Bronchial epithelial cell (primary cell): Measurements from ENCODE around the gene KRTAP29-1. TPM values are rescaled to one million over a fixed set of nuclear protein-coding genes. Genes with fewer than 3 reads are reported as not detected.
A peak's percentile ranks its signal among the peaks of the same experiment; 100 is the strongest.

ENCODE experiments used
- DNase-seq: peaks from one replicate; pipeline ENCODE4 v3.0.0-alpha.2; 2010; ENCODE audit warnings: low read depth
- FAIRE-seq: peaks from 2 replicates; lab custom pipeline; 2011; peaks lifted over from hg19 to GRCh38; lab: Jason Lieb, UNC
- H3K27me3 ChIP-seq: 2 replicates; pipeline ENCODE4 v1.5.1; 2011; ENCODE audit warnings: low read length; ENCODE audit not compliant: control insufficient read depth, insufficient read depth
- H3K36me3 ChIP-seq: 2 replicates; pipeline ENCODE4 v1.5.1; 2011; ENCODE audit warnings: low read length; ENCODE audit not compliant: control insufficient read depth, insufficient read depth
- H3K4me3 ChIP-seq: 2 replicates; pipeline ENCODE4 v1.5.1; 2011; ENCODE audit warnings: mild to moderate bottlenecking, low read depth, low read length, control low read depth
- CTCF ChIP-seq: IDR thresholded peaks from 2 replicates; pipeline ENCODE4 v1.5.1; 2011; ENCODE audit warnings: mild to moderate bottlenecking, moderate library complexity, low read length, control low read depth, inconsistent platforms; ENCODE audit not compliant: insufficient read depth, severe bottlenecking
- total RNA-seq: library from RNA; depleted of rRNA; stranded (reverse); fragments of >200 nt; gene quantifications from 2 replicates; pipeline ENCODE4 v1.2.1, GENCODE V29; 2014

Gene KRTAP29-1
- total RNA-seq, 1 donor from 2014 or later = not detected

DNA sequence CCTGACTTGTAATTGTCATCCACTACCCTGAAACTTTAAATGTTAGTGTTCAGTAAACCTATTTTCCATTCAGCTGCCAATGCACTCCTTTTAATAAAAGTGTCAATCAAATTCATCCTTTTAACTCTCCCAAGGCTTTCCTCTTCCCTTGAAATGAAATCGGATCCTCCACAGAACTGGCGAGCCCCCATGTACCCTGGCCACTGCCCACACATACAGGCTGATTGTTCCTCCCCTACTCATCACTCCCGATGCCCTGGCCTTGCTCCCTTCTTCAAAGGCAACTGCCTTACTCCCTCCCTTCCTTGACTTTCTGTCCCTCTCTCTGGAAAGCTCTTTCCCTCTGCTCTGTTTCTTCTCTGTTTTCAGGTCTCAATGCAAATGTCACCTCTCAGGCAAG is 40.4 kb upstream of the KRTAP29-1 start:
- H3K27me3 ChIP-seq = no peaks in the 10 kb centered on the region
- no peaks in the 10 kb centered on the region for H3K36me3 ChIP-seq
- FAIRE-seq (no peak), DNase-seq (no peak)
- TF ChIP-seq CTCF = no peak
- no peak overlapping the region for H3K4me3 ChIP-seq

- Histone ChIP-seq H3K4me3 (no peak overlapping the region), H3K36me3 (no peaks in the 10 kb centered on the region), H3K27me3 (no peaks in the 10 kb centered on the region)
- DNase-seq = no peak
- no peak for FAIRE-seq
- TF ChIP-seq CTCF = no peak
Measured at GRCh38 chr17:41340934-41341861, 38.5 kb upstream of the KRTAP29-1 start.

GRCh38 chr17:41340494-41340893 is 37.8 kb upstream of the KRTAP29-1 start:
- no peak for FAIRE-seq
- no peak for TF ChIP-seq CTCF
- Histone ChIP-seq H3K27me3 (no peaks in the 10 kb centered on the region), H3K36me3 (no peaks in the 10 kb centered on the region), H3K4me3 (no peak overlapping the region)
- no peak for DNase-seq

DNA sequence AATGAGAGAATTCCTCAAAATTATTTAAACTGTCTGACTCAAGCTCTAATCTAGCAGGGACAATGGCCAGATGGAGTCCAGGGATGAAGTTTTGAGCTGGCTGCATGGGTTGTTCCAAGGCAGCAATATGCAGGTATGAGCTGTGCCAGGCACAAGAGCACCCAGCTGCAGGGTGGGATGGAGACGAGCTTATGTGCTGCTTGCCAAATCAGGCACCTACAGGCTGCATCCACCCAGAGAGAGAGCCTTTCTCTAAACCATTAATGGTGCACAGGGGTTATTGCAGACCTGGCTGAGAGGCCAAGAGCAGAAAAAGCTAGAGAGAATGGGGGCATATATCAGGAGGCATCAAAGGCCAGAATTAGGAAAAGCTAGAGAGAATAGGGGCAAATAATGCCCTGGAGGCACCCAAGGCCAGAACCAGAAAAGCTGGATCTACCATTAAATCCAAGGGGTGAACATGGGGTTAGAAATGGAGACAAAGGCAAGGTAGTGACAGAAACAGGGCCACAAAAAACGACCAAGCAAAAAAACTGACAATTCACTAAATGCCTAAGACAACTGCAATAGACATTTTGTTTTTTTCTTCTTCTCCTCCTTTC is 37.0 kb upstream of the KRTAP29-1 start:
- peak; percentile 58 for FAIRE-seq
- Histone ChIP-seq H3K4me3 (no peak overlapping the region), H3K36me3 (no peaks in the 10 kb centered on the region), H3K27me3 (no peaks in the 10 kb centered on the region)
- peak; percentile 12 for DNase-seq
- no peak for TF ChIP-seq CTCF

DNA sequence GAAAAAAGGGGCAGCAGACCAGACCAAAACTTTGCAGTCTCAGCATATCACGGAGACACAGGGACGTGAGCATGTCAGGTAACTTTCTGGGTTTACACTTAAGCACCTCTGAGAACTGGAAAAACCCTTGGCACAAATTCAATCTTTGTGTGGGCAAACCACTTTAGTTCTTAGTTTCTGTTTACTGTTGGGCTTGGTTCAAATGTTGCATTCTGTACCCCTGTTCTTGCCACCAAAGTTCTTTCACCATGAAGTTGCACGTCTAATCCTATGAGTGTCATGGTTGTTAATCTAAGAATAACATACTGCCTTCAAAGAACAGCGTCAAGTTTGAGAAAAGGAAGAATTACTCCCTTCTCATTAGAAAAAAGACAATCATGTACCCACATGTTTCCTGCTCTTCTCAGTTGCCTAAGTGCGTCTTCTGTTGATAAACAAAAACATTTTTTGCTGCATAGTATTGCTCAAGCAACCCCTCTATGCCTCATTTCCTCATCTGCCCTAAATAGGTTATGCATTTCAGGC is 36.4 kb upstream of the KRTAP29-1 start:
- no peak for FAIRE-seq
- no peaks in the 10 kb centered on the region for H3K36me3 ChIP-seq
- peak; percentile 97 for DNase-seq
- no peak overlapping the region for H3K4me3 ChIP-seq
- no peak for TF ChIP-seq CTCF
- H3K27me3 ChIP-seq = no peaks in the 10 kb centered on the region
